Sigmoid colon (tissue), 4 donors: ENCODE results near the gene ZNF705A.
"Not testable (repeated sequence)": the region's sequence is repeated elsewhere in the genome, so short reads cannot be mapped to it uniquely, and the experiment has no call there.

ENCODE experiments used
- CTCF ChIP-seq, 4 experiments: fragments of 450-650 bp in 3 of 4; fragments of 200-600 bp in 1 of 4; IDR thresholded peaks; one replicate each; pipeline ENCODE4 v1.5.1; 2016 to 2019; ENCODE audit warnings: antibody characterized with exemption in 4 of 4, mild to moderate bottlenecking in 3 of 4, moderate library complexity in 2 of 4
- POLR2A ChIP-seq, 2 donors: fragments of 450-650 bp; IDR thresholded peaks; one replicate each; pipeline ENCODE4 v1.6.1; 2016; ENCODE audit warnings: antibody characterized with exemption in 2 of 2, mild to moderate bottlenecking in 2 of 2, moderate library complexity in 2 of 2
- POLR2AphosphoS5 ChIP-seq, 4 donors: sonication (generic); formaldehyde crosslinking; IDR thresholded peaks; one replicate each; pipeline ENCODE4 v1.6.1; 2017; ENCODE audit warnings: antibody characterized with exemption in 4 of 4

GRCh38 chr12:8221844-8222243 is 65.0 kb downstream of the ZNF705A start:
- not testable (repeated sequence) for TF ChIP-seq CTCF, POLR2A, POLR2AphosphoS5 (IDR thresholded peaks at IDR 0.05)
